HepG2 (cell line): Measurements from ENCODE around the gene BACH2.

Experiments
- CBX2 ChIP-seq, 2 experiments: fragments of 200-600 bp in 1 of 2; sonication (generic); formaldehyde crosslinking in 1 of 2; IDR thresholded peaks; 2 replicates each; pipeline versions ENCODE4 v1.7.0 to v1.8.1; 2018 to 2022; ENCODE audit warnings: low read depth in 2 of 2, low read length in 1 of 2, mild to moderate bottlenecking in 1 of 2, missing genetic modification reagents in 1 of 2
- GTF3A ChIP-seq: sonication (generic); formaldehyde crosslinking; conservative IDR thresholded peaks from 2 replicates; pipeline ENCODE4 v1.4.0; 2020; ENCODE audit warnings: mild to moderate bottlenecking, missing genetic modification reagents
- HNF4G ChIP-seq, 2 experiments: sonication (generic) in 1 of 2; formaldehyde crosslinking in 1 of 2; IDR thresholded peaks; 2 replicates each; pipeline versions ENCODE4 v1.4.0 to v1.6.1; 2011 to 2020; ENCODE audit warnings: borderline replicate concordance in 2 of 2, low read depth in 2 of 2, mild to moderate bottlenecking in 2 of 2, low read length in 1 of 2, missing genetic modification reagents in 1 of 2, moderate library complexity in 1 of 2
- MAFF ChIP-seq: IDR thresholded peaks from 2 replicates; pipeline ENCODE4 v1.6.1; 2011; ENCODE audit warnings: low read depth, low read length, improper control_type of control experiment
- POLR2AphosphoS5 ChIP-seq: IDR thresholded peaks from 2 replicates; pipeline ENCODE4 v1.6.1; 2012; ENCODE audit warnings: low read depth, low read length
- REST ChIP-seq, 2 experiments: IDR thresholded peaks; 2 replicates each; pipeline ENCODE4 v1.6.1; 2011 to 2012; ENCODE audit warnings: low read length in 2 of 2, borderline replicate concordance in 1 of 2, low read depth in 1 of 2, mild to moderate bottlenecking in 1 of 2, moderate library complexity in 1 of 2
- RFX5 ChIP-seq: IDR thresholded peaks from 2 replicates; pipeline ENCODE4 v1.6.1; 2011; ENCODE audit warnings: low read depth, low read length, improper control_type of control experiment
- SMC3 ChIP-seq: IDR thresholded peaks from 2 replicates; pipeline ENCODE4 v1.6.1; 2011; ENCODE audit warnings: low read length, improper control_type of control experiment
- ZNF337 ChIP-seq: sonication (generic); formaldehyde crosslinking; IDR thresholded peaks from 2 replicates; pipeline ENCODE4 v1.5.1; 2020; ENCODE audit warnings: missing genetic modification reagents, low read depth, mild to moderate bottlenecking, borderline replicate concordance
- ZNF678 ChIP-seq: sonication (generic); formaldehyde crosslinking; IDR thresholded peaks from 2 replicates; pipeline ENCODE4 v1.4.0; 2020; ENCODE audit warnings: mild to moderate bottlenecking, missing genetic modification reagents
- ZNF773 ChIP-seq: sonication (generic); formaldehyde crosslinking; IDR thresholded peaks from 2 replicates; pipeline ENCODE4 v1.4.0; 2020; ENCODE audit warnings: missing genetic modification reagents, borderline replicate concordance
- TF ChIP-seq, protein P1 (sequence below): sonication (generic); formaldehyde crosslinking; IDR thresholded peaks from 2 replicates; pipeline ENCODE4 v1.5.0; 2020; ENCODE audit warnings: mild to moderate bottlenecking, missing genetic modification reagents, moderate library complexity

- TF ChIP-seq SMC3 = no peak
- TF ChIP-seq HNF4G (IDR thresholded peaks at IDR 0.05; ENCODE audit: borderline replicate concordance, low read depth, low read length) = no peak
- TF ChIP-seq HNF4G (CRISPR knock-in tag; IDR thresholded peaks at IDR 0.05; ENCODE audit: borderline replicate concordance, low read depth) = no peak
- TF ChIP-seq ZNF678 = no peak
- TF ChIP-seq MAFF = no peak
- TF ChIP-seq, protein P1, sequence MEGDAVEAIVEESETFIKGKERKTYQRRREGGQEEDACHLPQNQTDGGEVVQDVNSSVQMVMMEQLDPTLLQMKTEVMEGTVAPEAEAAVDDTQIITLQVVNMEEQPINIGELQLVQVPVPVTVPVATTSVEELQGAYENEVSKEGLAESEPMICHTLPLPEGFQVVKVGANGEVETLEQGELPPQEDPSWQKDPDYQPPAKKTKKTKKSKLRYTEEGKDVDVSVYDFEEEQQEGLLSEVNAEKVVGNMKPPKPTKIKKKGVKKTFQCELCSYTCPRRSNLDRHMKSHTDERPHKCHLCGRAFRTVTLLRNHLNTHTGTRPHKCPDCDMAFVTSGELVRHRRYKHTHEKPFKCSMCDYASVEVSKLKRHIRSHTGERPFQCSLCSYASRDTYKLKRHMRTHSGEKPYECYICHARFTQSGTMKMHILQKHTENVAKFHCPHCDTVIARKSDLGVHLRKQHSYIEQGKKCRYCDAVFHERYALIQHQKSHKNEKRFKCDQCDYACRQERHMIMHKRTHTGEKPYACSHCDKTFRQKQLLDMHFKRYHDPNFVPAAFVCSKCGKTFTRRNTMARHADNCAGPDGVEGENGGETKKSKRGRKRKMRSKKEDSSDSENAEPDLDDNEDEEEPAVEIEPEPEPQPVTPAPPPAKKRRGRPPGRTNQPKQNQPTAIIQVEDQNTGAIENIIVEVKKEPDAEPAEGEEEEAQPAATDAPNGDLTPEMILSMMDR (CRISPR knock-in tag) = no peak
- TF ChIP-seq CBX2 (IDR thresholded peaks at IDR 0.05; ENCODE audit: low read depth, low read length) = no peak
- TF ChIP-seq CBX2 (CRISPR knock-in tag; IDR thresholded peaks at IDR 0.05; ENCODE audit: low read depth) = no peak
- no peak for TF ChIP-seq RFX5
- no peak for TF ChIP-seq GTF3A (CRISPR knock-in tag)
- TF ChIP-seq ZNF773 (CRISPR knock-in tag) = no peak
- TF ChIP-seq POLR2AphosphoS5 = no peak
- no peak for TF ChIP-seq ZNF337 (CRISPR knock-in tag)
- TF ChIP-seq REST (IDR thresholded peaks at IDR 0.05; ENCODE audit: borderline replicate concordance in 1 of 2, low read depth in 1 of 2, low read length in 2 of 2) = no peak
These were observed 27.1 kb upstream of the BACH2 start for GRCh38 chr6:90323706-90324105.
